H9 (cell line): Measurements from ENCODE around the gene CARMIL3. TPM values are rescaled to one million over a fixed set of nuclear protein-coding genes. Genes with fewer than 3 reads are reported as not detected.

Source experiments
- DNase-seq: peaks from one replicate; pipeline ENCODE4 v3.0.0-alpha.2; 2017
- H2AFZ ChIP-seq: one replicate; pipeline ENCODE4 v1.6.1; 2013; ENCODE audit warnings: mild to moderate bottlenecking, low read length, control low read depth, moderate library complexity
- H2AK5ac ChIP-seq: 2 replicates; pipeline ENCODE4 v1.6.1; 2013; ENCODE audit warnings: low read length, control low read depth, mixed read lengths; ENCODE audit not compliant: insufficient read length
- H2BK120ac ChIP-seq: one replicate; pipeline ENCODE4 v1.6.1; 2013; ENCODE audit warnings: low read depth, mild to moderate bottlenecking, low read length, control low read depth, inconsistent platforms; ENCODE audit not compliant: poor library complexity, severe bottlenecking
- H2BK12ac ChIP-seq: 2 replicates; pipeline ENCODE4 v1.6.1; 2013; ENCODE audit warnings: low read length, control low read depth, mixed read lengths, low read depth; ENCODE audit not compliant: insufficient read length
- H2BK15ac ChIP-seq: 2 replicates; pipeline ENCODE4 v1.6.1; 2013; ENCODE audit warnings: low read depth, low read length, control low read depth
- H2BK20ac ChIP-seq: one replicate; pipeline ENCODE4 v1.6.1; 2013; ENCODE audit warnings: low read depth, mild to moderate bottlenecking, low read length, control low read depth, inconsistent platforms; ENCODE audit not compliant: poor library complexity, severe bottlenecking
- H2BK5ac ChIP-seq: 2 replicates; pipeline ENCODE4 v1.6.1; 2013; ENCODE audit warnings: low read length, control low read depth, mixed read lengths; ENCODE audit not compliant: insufficient read length
- H3K14ac ChIP-seq: 2 replicates; pipeline ENCODE4 v1.6.1; 2013; ENCODE audit warnings: low read length, control low read depth; ENCODE audit not compliant: insufficient read depth
- H3K18ac ChIP-seq: 2 replicates; pipeline ENCODE4 v1.6.1; 2013; ENCODE audit warnings: low read depth, mild to moderate bottlenecking, mixed read lengths, low read length, control low read depth; ENCODE audit not compliant: insufficient read length
- H3K23ac ChIP-seq: 2 replicates; pipeline ENCODE4 v1.6.1; 2013; ENCODE audit warnings: low read length, control low read depth, mixed read lengths, low read depth; ENCODE audit not compliant: insufficient read length
- H3K23me2 ChIP-seq: 2 replicates; pipeline ENCODE4 v1.6.1; 2013; ENCODE audit warnings: low read depth, mild to moderate bottlenecking, mixed read lengths, low read length, control low read depth; ENCODE audit not compliant: insufficient read length, poor library complexity, severe bottlenecking
- H3K27ac ChIP-seq: 2 replicates; pipeline ENCODE4 v1.5.1; 2013; ENCODE audit warnings: low read length, control low read depth, mixed read lengths, low read depth; ENCODE audit not compliant: insufficient read length
- H3K27me3 ChIP-seq: 2 replicates; pipeline ENCODE4 v1.6.1; 2013; ENCODE audit warnings: low read length, control low read depth, inconsistent platforms; ENCODE audit not compliant: insufficient read depth
- H3K4ac ChIP-seq: 2 replicates; pipeline ENCODE4 v1.6.1; 2013; ENCODE audit warnings: low read depth, mild to moderate bottlenecking, control low read depth, inconsistent platforms, low read length, moderate library complexity
- H3K4me1 ChIP-seq: 2 replicates; pipeline ENCODE4 v1.6.1; 2013; ENCODE audit warnings: low read length, control low read depth, inconsistent platforms; ENCODE audit not compliant: insufficient read depth
- H3K4me2 ChIP-seq: 2 replicates; pipeline ENCODE4 v1.6.1; 2013; ENCODE audit warnings: low read length, control low read depth, mixed read lengths; ENCODE audit not compliant: insufficient read length, insufficient read depth
- H3K56ac ChIP-seq: 2 replicates; pipeline ENCODE4 v1.6.1; 2013; ENCODE audit warnings: low read depth, mild to moderate bottlenecking, mixed read lengths, low read length, control low read depth; ENCODE audit not compliant: insufficient read length
- H3K79me1 ChIP-seq: 2 replicates; pipeline ENCODE4 v1.6.1; 2013; ENCODE audit warnings: low read depth, mild to moderate bottlenecking, moderate library complexity, low read length, control low read depth, inconsistent platforms; ENCODE audit not compliant: insufficient read depth, poor library complexity, severe bottlenecking
- H3K79me2 ChIP-seq: 2 replicates; pipeline ENCODE4 v1.6.1; 2013; ENCODE audit warnings: low read length, control low read depth, inconsistent platforms; ENCODE audit not compliant: insufficient read depth
- H3K9ac ChIP-seq: 2 replicates; pipeline ENCODE4 v1.6.1; 2013; ENCODE audit warnings: low read length, control low read depth, mixed read lengths; ENCODE audit not compliant: insufficient read length; ENCODE audit errors: extremely low read depth
- H3K9me3 ChIP-seq: one replicate; pipeline ENCODE4 v1.6.1; 2013; ENCODE audit warnings: low read depth, low read length, inconsistent platforms; ENCODE audit not compliant: control insufficient read depth
- H3T11ph ChIP-seq: one replicate; pipeline ENCODE4 v1.6.1; 2013; ENCODE audit warnings: mild to moderate bottlenecking, low read length, control low read depth, inconsistent platforms
- H4K20me1 ChIP-seq: one replicate; pipeline ENCODE4 v1.6.1; 2013; ENCODE audit not compliant: control insufficient read depth, insufficient read length, insufficient read depth
- H4K5ac ChIP-seq: 2 replicates; pipeline ENCODE4 v1.6.1; 2013; ENCODE audit warnings: low read depth, mild to moderate bottlenecking, mixed read lengths, low read length, control low read depth; ENCODE audit not compliant: insufficient read length
- H4K8ac ChIP-seq: replicated peaks from 2 replicates; pipeline ENCODE4 v1.6.1; 2013; ENCODE audit warnings: low read length, control low read depth, mixed read lengths, low read depth; ENCODE audit not compliant: insufficient read length
- H4K91ac ChIP-seq: 2 replicates; pipeline ENCODE4 v1.6.1; 2013; ENCODE audit warnings: low read depth, mild to moderate bottlenecking, moderate library complexity, mixed read lengths, low read length, control low read depth; ENCODE audit not compliant: insufficient read length
- H3K27ac Mint-ChIP-seq, 3 experiments: 2 replicates in 2 of 3; 3 replicates in 1 of 3; pipeline ENCODE4 v1.8.0; 2020 to 2021; ENCODE audit warnings: mixed read lengths in 3 of 3, mild to moderate bottlenecking in 1 of 3, moderate library complexity in 1 of 3
- H3K27me3 Mint-ChIP-seq: 2 replicates; pipeline ENCODE4 v1.8.0; 2021; ENCODE audit warnings: low read depth, mild to moderate bottlenecking, moderate library complexity, mixed read lengths
- H3K36me3 Mint-ChIP-seq, 3 experiments: 2 replicates in 2 of 3; 3 replicates in 1 of 3; pipeline ENCODE4 v1.8.0; 2020 to 2021; ENCODE audit warnings: low read depth in 3 of 3, mixed read lengths in 3 of 3; ENCODE audit not compliant: insufficient read depth in 1 of 3
- H3K4me1 Mint-ChIP-seq, 2 experiments: 2 replicates each; pipeline ENCODE4 v1.8.0; 2020; ENCODE audit warnings: mixed read lengths in 2 of 2
- H3K4me3 Mint-ChIP-seq, 2 experiments: 2 replicates in 1 of 2; 3 replicates in 1 of 2; pipeline ENCODE4 v1.8.0; 2020 to 2021; ENCODE audit warnings: mild to moderate bottlenecking in 2 of 2, mixed read lengths in 2 of 2, moderate library complexity in 1 of 2
- H3K9me3 Mint-ChIP-seq, 2 experiments: 2 replicates in 1 of 2; 3 replicates in 1 of 2; pipeline ENCODE4 v1.8.0; 2020; ENCODE audit warnings: mild to moderate bottlenecking in 2 of 2, mixed read lengths in 2 of 2, moderate library complexity in 1 of 2
- WGBS: extraction: QIAGEN DNeasy Blood & Tissue Kit; methylation state at CpG from one replicate; pipeline ENCODE4 v1.1.7; 2013; ENCODE audit warnings: missing lambda C conversion rate, low lambda C conversion rate, mixed read lengths; ENCODE audit not compliant: insufficient read length; ENCODE audit errors: extremely low coverage; 5-methylcytosine and 5-hydroxymethylcytosine counted together
- total RNA-seq: library from RNA; stranded (reverse); gene quantifications from 2 replicates; pipeline ENCODE4 v1.2.1, GENCODE V29; 2021
- TF ChIP-seq, protein P1 (sequence below): fragments of 200-600 bp; sonication (generic); conservative IDR thresholded peaks from 3 replicates; pipeline ENCODE4 v1.8.0; 2021; ENCODE audit warnings: antibody characterized with exemption, mild to moderate bottlenecking

The CARMIL3 gene
- total RNA-seq, 1 experiment from 2014 or later = 5.8 TPM

DNA sequence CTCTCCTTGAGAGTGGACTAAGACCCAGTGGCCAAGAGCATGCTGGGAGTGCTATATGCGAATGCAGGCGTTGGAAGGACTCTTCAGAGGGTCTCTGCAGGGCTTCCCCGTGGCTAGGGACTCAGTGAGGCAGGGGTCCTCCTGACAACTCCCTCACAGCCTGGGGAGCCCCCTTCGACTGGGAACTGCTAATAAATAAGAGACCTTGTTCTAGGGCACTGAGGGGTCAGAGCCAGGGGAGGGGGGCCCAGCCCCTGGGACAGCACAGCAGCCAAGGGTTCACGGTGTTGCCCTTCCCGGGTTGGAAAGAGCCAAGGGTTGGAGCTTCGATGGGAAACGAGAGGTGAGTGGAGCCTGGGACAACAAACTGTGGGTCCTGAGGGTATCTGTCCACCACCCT, 13.6 kb downstream of the CARMIL3 start:
- H3K4me1 ChIP-seq = no peaks in the 10 kb centered on the region
- H3K9me3 Mint-ChIP-seq = no peaks in the 10 kb centered on the region

More for the DNA sequence above, 13.6 kb downstream of the CARMIL3 start:
- no peaks in the 10 kb centered on the region for H3K23me2 ChIP-seq
- TF ChIP-seq, protein P1, sequence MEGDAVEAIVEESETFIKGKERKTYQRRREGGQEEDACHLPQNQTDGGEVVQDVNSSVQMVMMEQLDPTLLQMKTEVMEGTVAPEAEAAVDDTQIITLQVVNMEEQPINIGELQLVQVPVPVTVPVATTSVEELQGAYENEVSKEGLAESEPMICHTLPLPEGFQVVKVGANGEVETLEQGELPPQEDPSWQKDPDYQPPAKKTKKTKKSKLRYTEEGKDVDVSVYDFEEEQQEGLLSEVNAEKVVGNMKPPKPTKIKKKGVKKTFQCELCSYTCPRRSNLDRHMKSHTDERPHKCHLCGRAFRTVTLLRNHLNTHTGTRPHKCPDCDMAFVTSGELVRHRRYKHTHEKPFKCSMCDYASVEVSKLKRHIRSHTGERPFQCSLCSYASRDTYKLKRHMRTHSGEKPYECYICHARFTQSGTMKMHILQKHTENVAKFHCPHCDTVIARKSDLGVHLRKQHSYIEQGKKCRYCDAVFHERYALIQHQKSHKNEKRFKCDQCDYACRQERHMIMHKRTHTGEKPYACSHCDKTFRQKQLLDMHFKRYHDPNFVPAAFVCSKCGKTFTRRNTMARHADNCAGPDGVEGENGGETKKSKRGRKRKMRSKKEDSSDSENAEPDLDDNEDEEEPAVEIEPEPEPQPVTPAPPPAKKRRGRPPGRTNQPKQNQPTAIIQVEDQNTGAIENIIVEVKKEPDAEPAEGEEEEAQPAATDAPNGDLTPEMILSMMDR = no peak
- Mint-ChIP-seq H3K27me3 (no peaks in the 10 kb centered on the region; the same call in none of the 2 replicates), H3K36me3 (no peaks in the 10 kb centered on the region; a peak in 1 of 7 replicates), H3K4me1 (0 out of 4 replicates have a peak, but pooled peaks cover 0 to 3% of the 10 kb centered on the region in 2 experiments), H3K4me3 (no peak overlapping the region), H3K27ac (no peak overlapping the region; a peak in 1 of 7 replicates)
- H3K4ac ChIP-seq = no peak overlapping the region
- H2AFZ ChIP-seq = no peak overlapping the region
- no peak overlapping the region for H4K8ac ChIP-seq
- H3K4me2 ChIP-seq = no peak overlapping the region
- no peaks in the 10 kb centered on the region for H3K79me1 ChIP-seq
- H3K27ac ChIP-seq = no peak overlapping the region
- no peak overlapping the region for H4K91ac ChIP-seq
- H3K27me3 ChIP-seq = no peaks in the 10 kb centered on the region
- no peak overlapping the region for H2BK20ac ChIP-seq
- no peaks in the 10 kb centered on the region for H3K9me3 ChIP-seq
- no peak overlapping the region for H2BK12ac ChIP-seq
- no peak overlapping the region for H3K56ac ChIP-seq
- H3K9ac ChIP-seq = no peak overlapping the region
- no peak overlapping the region for H3K18ac ChIP-seq
- DNase-seq = no peak
- H2BK5ac ChIP-seq = no peak overlapping the region
- no CpG with 5 or more reads among the region's 8 CpGs for WGBS
- H4K20me1 ChIP-seq = no peaks in the 10 kb centered on the region
- H2BK120ac ChIP-seq = no peak overlapping the region
- H3K79me2 ChIP-seq = no peaks in the 10 kb centered on the region
- no peak overlapping the region for H2AK5ac ChIP-seq
- no peak overlapping the region for H2BK15ac ChIP-seq
- H3K14ac ChIP-seq = no peak overlapping the region
- no peak overlapping the region for H3T11ph ChIP-seq
- H4K5ac ChIP-seq = no peak overlapping the region
- H3K23ac ChIP-seq = no peak overlapping the region
